Vagina (tissue), 2 donors: ENCODE measurements around the gene RPTN.

Source experiments
- POLR2A ChIP-seq, 2 donors: fragments of 450-650 bp; IDR thresholded peaks; one replicate each; pipeline ENCODE4 v1.6.1; 2017; ENCODE audit warnings: antibody characterized with exemption in 2 of 2, mild to moderate bottlenecking in 2 of 2, moderate library complexity in 2 of 2
- POLR2AphosphoS5 ChIP-seq, 2 donors: sonication (generic); formaldehyde crosslinking; IDR thresholded peaks; one replicate each; pipeline ENCODE4 v1.9.0; 2017; ENCODE audit warnings: antibody characterized with exemption in 2 of 2, mild to moderate bottlenecking in 2 of 2, low read depth in 1 of 2; ENCODE audit not compliant: insufficient read depth in 1 of 2
- TF ChIP-seq, protein P1 (sequence below), 3 experiments: fragments of 450-650 bp in 2 of 3; fragments of 200-600 bp in 1 of 3; sonication (generic) in 1 of 3; IDR thresholded peaks; one replicate each; pipeline ENCODE4 v1.5.1; 2017 to 2019; ENCODE audit warnings: antibody characterized with exemption in 3 of 3, mild to moderate bottlenecking in 2 of 3, moderate library complexity in 2 of 3

DNA sequence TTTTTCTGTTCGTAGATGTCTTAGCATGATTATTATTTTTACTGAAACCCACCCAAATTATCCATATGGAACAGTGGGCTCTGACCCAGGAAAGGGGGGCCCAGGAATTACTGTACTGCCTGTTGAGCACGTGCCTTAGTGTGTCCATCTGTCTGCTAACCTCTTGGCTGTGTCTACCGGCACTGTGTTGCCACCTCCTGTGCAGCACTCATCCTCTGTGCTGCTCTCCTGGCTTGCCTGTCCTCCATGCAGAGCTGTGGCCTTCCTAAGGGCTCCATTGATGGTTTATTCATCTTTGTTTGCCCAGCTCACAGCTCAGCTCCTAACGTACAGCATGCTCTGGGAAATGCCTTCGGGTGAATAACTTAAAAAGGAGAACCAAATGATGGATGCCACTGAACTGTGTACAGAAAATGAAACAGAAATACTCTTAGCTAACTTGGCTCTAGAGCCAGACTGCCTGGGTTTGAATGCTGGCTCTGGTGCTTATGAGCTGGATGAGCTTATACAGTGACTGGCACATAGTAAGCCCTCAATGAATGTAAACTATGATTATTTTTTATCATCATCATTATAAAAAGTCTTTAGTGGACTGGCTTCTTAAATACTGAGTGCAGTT is 11.4 kb upstream of the RPTN start:
- no peak for TF ChIP-seq POLR2A (IDR thresholded peaks at IDR 0.05)
- TF ChIP-seq, protein P1, sequence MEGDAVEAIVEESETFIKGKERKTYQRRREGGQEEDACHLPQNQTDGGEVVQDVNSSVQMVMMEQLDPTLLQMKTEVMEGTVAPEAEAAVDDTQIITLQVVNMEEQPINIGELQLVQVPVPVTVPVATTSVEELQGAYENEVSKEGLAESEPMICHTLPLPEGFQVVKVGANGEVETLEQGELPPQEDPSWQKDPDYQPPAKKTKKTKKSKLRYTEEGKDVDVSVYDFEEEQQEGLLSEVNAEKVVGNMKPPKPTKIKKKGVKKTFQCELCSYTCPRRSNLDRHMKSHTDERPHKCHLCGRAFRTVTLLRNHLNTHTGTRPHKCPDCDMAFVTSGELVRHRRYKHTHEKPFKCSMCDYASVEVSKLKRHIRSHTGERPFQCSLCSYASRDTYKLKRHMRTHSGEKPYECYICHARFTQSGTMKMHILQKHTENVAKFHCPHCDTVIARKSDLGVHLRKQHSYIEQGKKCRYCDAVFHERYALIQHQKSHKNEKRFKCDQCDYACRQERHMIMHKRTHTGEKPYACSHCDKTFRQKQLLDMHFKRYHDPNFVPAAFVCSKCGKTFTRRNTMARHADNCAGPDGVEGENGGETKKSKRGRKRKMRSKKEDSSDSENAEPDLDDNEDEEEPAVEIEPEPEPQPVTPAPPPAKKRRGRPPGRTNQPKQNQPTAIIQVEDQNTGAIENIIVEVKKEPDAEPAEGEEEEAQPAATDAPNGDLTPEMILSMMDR (IDR thresholded peaks at IDR 0.05) = no peak
- no peak for TF ChIP-seq POLR2AphosphoS5 (IDR thresholded peaks at IDR 0.05; ENCODE audit: insufficient read depth in 1 of 2, low read depth in 1 of 2)
